Stimulated activated CD4-positive, alpha-beta T cell treated with anti-CD3 and anti-CD28 coated beads, Interleukin-1b, Interleukin-23, amount 100 ng/mL, for 1 hour (primary cell): ENCODE data around the gene OR4S1.
"Not testable (repeated sequence)": the region's sequence is repeated elsewhere in the genome, so short reads cannot be mapped to it uniquely, and the experiment has no call there.

Source experiments
- DNase-seq, 2 donors: peaks; one replicate each; pipeline ENCODE4 v3.0.0-alpha.2; 2020; ENCODE audit warnings: low read depth in 2 of 2

Gene OR4S1, protein sequence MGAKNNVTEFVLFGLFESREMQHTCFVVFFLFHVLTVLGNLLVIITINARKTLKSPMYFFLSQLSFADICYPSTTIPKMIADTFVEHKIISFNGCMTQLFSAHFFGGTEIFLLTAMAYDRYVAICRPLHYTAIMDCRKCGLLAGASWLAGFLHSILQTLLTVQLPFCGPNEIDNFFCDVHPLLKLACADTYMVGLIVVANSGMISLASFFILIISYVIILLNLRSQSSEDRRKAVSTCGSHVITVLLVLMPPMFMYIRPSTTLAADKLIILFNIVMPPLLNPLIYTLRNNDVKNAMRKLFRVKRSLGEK

DNA sequence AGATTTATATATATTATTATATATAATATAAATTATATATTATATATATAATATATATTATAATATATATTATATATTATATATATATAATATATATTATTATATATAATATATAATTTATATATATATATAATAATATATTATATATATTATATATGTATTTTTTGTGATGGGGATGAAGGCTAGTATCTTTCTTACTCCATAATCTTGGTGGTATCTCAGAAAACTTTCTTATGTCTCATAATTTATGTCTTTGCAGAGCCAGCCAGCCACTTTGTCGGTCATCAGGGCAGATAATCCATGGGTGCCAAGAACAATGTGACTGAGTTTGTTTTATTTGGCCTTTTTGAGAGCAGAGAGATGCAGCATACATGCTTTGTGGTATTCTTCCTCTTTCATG lies at the start of gene OR4S1:
Gene OR4S1 (plus strand): TSS at position 301 of the 400 bp plus-strand sequence. CDS start 0 bp downstream, at position 301.
- DNase-seq: no peak

DNA sequence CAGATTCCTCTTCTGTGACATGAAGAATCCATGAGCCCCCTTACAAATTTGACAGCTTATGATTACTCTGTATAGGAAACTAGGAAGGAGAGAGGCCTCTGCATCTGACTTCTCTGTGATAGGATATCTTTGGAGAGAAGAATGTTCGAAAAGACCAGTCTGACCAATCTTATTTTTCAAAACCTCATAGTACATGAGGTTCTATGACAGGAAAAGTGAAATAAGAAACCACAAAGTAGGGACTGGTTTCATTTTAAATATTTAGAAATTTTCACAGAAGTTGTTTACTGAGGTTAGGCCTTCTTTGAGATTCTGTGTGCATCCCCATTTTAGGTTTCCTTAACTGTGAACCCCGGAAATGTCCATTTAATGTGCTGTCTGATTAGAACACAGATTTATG lies 44.4 kb upstream of the OR4S1 start:
- DNase-seq: no peak

DNA sequence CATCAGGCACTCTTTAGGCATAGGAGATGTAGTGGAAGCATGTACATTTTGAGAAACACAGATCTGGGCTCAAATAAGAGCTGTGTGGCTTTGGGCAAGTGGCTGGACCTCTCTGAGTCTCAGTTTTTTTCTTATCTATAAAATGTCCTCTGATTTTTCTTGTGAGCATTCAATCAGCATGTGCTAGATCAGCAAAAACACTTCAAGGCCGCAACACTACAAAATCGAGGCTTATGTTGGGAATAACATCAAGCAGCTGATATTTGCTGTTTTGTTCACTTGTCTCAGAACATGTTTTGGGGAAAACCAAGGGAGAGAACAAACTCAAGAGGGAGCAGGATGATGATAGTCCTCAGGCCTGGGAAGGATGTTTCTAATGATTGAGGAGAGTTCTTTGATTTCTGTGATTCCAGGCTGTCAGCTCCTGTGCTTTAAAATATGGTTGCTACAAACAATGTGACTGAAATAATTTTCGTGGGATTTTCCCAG lies 42.6 kb upstream of the OR4S1 start, which contains the start of gene OR4X1:
Gene OR4X1 (plus strand): TSS at position 439 of the 489 bp plus-strand sequence. CDS start 0 bp downstream, at position 439.
- DNase-seq: no peak

DNA sequence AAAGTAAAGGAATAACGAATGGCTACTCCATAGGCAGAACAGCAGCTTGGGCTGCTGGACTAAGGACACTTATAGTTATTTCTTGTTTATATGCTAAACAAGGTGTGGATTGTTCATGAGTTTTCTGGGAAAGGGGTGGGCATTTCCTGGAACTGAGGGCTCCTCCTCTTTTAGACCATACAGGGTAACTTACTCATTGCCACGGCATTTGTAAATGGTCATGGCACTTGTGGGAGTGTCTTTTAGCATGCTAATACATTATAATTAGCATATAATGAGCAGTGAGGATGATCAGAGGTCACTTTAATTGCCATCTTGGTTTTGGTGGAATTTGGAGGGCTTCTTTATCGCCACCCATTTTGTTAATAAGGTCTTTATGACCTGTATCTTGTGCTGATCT lies 35.4 kb upstream of the OR4S1 start:
- no peak for DNase-seq

DNA sequence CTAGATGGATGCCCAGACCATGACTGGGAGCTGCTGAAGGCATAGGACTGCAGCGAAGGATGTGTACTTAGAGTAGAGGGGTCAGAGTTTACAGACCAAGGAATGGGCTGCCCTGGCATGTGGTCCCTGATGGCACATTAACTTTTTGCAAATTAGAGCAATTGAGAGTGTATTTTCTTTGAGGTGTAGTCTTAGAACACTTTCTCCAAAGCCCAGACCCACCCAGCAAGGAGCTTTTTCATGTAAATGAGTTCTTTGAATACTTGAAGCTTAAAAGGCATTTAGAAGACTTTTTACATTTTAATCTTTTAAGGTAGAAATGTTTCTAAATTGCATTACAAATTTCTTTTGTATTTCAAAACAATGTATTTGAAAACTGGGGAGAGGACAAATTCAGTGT lies 33.4 kb upstream of the OR4S1 start:
- no peak for DNase-seq

DNA sequence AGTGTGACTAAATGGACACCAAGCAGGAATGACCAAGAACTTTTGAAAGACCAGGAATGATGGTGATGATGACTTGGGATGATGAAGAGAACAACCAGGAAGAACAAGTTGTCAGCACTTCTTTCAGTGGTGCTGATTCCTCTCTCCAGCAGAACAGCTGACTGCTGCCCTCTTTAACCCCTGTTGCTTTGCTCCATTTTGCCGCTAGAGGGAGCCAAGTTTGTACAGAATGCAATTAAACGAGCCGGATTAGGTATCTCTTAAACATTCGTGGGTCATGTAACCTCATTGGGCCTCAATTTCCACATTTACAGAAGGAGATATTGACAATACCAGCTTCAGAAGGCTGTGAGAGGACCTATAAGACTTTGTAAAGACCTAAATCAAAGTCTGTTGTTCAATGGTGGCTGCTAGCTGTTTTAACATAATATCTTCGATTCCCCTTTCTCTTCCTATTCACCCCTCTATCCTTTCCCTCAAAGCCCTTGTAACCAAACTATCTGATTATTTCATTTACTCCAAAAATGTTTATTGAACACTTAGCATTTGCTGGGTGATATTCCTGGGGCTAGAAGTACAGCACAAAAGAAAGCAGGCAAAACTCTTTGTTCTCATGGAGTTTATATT lies 1.9 kb downstream of the OR4S1 start:
- peak; percentile 33 to 49 for DNase-seq

DNA sequence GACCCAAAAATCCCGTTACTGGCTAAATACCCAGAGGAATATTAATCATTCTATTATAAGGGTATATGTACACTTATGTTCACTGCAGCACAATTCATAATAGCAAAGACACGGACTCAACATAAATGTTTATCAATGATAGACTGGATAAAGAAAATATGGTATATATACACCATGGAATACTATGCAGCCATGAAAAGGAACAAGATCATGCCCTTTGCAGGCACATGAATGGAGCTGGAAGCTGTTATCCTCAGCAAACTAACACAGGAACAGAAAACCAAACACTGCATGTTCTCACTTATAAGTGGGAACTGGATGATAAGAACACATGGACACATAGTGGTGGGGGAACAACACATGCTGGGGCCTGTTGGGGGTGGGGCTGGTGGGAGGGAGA lies 7.6 kb downstream of the OR4S1 start:
- not testable (repeated sequence) for DNase-seq

DNA sequence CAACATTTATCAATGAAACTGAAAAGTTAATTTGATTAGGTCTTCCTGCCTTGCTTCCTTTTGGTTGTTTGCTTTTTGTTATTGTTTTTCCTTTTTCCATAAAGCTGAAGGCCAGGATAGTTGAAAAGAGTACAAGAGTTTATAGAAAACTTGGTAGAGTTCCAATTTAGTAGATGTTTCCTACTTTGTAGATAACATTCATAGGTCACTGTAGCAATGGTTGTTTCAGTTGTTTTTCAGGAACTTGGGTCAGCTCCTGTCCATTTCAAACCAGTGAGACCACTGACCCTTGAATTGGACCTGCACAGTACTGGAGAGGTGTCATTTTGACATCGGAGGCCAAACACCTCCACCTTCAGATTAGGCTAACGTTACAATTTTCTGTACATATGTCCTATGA lies 13.8 kb downstream of the OR4S1 start:
- not testable (repeated sequence) for DNase-seq

DNA sequence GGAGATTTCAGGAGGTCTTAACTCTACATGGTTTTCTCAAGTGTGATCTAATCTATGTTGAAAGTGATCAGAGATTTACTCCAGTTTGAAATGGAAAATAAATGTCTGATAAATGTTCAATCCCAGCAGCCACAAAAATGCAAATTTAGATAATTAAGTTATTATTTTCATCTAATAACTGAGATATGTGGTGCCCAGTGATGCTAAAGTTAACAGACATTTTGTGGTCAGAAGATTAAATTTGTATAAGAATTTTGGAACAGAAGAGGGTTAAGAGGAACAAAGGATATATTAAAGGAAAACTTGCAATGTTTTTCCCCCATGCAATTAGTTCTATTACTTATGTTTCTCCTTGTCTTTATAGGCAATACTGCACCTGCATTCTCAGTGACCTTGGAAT lies 18.6 kb downstream of the OR4S1 start, which contains the start of gene OR4C3:
Gene OR4C3 (plus strand): TSS at position 301 of the 400 bp plus-strand sequence. CDS start 102 bp downstream, outside the sequence.
- DNase-seq: not testable (repeated sequence)

DNA sequence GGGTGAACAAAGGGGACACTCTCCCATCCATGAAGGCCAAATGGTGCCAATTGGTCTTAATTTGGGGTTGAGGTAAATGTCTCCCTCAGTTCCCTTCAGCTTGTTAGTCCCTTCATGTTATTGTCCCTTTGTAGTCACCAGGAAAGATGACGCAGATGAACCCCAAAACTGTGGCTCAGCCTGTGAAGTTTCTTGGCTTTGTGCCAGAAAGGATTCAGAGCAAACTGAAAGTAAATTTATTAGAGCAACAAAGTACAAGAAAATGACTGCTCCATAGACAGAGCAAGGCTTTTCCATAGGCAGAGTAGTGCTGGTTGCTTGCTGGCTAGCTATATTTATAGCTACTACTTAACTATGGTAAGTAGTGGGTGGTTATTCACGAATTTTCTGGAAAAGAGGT lies 35.4 kb downstream of the OR4S1 start:
- no peak for DNase-seq

DNA sequence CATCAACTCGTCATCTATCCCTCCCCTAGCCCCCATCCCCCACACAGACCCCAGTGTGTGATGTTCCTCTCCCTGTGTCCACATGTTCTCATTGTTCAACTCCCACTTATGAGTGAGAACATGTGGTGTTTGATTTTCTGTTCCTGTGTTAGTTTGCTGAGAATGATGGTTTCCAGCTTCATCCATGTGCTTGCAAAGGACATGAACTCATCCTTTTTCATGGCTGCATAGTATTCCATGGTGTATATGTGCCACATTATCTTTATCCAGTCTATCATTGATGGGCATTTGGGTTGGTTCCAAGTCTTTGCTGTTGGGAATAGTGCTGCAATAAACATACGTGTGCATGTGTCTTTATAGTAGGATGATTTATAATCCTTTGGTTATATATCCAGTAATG lies 36.5 kb downstream of the OR4S1 start:
- DNase-seq: not testable (repeated sequence)

DNA sequence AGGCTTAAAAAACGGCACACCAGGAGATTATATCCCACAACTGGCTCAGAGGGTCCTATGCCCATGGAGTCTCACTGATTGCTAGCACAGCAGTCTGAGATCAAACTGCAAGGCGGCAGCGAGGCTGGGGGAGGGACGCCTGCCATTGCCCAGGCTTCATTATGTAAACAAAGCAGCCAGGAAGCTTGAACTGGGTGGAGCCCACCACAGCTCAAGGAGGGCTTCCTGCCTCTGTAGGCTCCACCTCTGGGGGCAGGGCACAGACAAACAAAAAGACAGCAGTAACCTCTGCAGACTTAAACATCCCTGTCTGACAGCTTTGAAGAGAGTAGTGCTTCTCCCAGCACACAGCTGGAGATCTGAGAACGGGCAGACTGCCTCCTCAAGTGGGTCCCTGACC lies 40.3 kb downstream of the OR4S1 start:
- not testable (repeated sequence) for DNase-seq

DNA sequence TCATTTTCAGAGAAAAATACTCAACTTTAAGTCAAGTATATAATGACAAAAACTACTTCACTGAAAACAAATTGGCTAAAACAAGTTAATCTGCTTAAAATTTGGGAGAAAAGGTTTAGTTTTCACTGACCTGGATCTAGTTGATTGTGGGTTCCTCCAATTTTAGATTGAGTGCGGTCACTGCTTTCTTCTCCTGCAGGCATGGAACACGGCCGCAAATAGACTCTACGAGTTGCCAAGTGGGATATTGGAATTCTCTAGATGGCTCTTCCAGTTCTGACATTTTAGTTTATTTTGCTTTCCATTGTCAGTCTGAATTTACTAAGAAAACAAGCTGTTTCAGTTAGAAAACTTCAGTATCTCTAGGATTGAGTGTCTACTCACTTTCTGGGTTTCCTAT lies 48.0 kb downstream of the OR4S1 start:
- no peak for DNase-seq

DNA sequence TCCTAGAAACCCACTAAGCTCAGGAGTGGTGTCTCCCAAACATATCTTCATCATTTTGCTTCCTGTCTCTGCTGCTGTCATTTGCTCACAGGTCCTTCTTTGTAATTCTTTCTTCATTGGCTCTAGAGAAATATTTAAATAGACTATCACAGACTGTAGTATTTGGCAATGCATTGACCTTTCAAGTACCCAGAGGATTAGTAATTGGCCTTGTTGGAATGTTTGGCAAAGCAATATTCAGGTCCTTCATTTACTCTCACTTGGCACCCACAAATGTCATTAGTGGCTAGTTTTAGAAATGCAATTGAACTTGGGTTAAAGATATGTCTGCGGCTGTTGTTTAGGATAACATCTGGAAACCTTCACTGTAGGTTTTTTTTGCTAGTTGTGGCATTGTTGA lies 48.7 kb downstream of the OR4S1 start:
- no peak for DNase-seq
